T-helper 2 cell (primary cell): Measurements from ENCODE around the gene SPINK5.

Source experiments
- DNase-seq, 5 experiments: peaks; one replicate each; pipeline versions ENCODE4 v3.0.0 to v3.0.0-alpha.2; 2012 to 2022

Gene SPINK5

DNA sequence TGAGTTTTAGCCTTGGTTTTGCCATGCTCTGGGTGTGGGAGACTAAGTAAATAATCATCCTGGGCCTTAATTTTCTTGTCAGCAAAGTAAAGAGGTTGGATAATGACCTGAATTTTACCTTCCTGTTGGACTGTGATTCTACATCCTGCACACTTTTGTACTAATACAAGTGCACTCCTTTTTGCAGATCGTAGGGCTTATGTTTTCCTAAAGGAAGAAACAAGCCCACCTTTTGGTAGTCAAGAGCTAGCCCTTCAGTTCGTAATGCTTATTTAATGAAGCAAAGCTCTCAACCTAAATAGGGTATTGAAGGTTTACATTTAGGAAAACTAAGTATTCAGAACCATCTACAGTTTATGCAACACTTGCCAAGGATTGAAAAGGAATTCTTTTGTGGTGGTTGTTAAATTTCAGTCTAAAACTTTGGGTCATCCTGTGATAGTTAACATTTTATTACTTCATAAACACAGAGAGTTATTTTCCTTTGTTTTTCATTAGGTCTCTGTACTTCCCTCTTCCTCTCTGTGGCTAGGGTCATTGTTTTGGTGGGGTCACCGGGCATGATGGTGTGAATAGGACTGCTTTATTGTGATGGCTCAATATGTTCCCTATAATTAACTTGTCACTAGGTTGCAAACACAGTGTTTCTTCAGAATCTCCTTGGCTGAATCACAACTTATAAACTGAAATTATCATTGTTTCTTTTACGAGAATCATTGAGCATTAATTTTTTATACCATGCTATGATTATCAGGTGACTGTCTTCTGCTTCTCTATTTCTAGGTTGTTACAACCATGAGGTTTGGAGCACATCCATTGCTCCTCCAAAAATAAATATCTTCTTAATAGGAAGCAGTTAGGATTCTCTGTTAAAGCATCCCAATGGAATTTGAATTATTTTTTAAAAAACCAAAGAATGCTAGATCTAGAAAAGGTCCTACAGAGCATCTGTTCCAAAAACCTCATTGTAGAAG lies 28.5 kb downstream of the SPINK5 start:
- no peak for DNase-seq

DNA sequence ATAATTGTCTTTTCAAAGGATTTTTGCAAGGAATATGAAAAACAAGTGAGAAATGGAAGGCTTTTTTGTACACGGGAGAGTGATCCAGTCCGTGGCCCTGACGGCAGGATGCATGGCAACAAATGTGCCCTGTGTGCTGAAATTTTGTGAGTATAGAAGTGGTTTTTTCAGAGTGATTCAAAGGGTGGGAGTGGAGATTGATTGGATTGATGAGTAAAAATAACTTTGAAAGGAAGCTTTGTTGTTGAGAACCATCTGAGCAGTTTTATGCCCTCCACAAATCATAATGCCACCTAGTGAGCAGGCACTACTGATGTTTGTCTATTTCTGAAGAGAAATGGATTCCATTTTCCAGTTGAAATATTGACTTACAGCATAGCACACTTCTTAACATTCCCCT lies 30.6 kb downstream of the SPINK5 start:
- DNase-seq, result no peak

DNA sequence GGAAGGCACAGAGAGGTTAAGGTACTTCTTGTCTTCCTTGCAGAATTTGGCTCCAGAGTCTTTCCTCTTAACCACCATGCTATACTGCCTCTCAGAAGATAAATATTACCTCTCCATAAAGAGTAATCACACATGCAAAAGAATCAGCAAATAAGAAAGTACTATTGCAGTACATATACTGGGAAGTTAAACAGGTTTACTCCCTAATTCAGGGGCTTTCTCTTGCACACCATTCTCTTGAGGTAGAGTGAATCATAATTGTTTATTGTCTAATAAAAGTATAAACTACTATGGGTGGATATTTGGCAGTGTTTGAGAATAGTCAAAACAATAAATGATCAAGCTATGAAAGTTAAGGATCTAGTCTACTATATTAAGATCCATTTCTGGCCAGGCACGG lies 40.4 kb downstream of the SPINK5 start:
- no peak for DNase-seq

DNA sequence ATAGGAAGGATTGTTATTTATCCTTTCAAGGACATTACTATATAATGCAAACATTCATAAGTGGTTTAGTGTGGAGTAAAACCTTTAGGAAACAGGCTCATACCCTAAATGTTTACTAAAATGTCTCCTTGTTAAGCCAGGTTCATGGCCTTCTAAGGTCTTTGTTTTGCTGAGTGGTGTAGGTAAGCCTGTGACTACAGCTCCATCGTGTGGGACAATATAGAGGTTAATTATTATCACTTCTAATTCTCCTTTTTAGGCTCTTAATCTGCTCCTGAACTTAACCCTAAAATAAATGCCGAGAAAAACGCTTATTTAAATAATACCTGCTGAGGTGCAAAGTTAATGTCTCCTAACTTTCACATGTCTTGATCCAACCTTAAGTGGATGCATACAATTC lies 43.8 kb downstream of the SPINK5 start:
- no peak for DNase-seq

DNA sequence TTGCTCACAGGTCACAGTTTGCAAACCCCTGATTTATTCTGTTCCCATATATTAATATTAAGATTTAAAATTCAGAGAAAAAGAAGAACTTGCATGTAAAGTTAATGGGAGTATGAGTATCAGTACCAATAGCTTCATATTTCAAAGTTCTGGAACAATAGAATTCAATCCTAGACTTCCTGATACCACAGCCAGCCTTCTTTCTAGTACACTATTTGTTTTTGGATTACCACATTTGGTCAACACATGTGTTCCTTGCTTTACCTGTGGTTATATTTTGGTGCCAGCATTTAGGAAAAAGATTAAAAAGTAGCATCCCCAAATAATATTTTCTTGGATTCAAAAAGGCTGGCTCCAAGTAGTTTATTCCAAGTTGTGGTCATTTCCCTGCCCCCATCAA lies 49.5 kb downstream of the SPINK5 start:
- DNase-seq, result no peak

DNA sequence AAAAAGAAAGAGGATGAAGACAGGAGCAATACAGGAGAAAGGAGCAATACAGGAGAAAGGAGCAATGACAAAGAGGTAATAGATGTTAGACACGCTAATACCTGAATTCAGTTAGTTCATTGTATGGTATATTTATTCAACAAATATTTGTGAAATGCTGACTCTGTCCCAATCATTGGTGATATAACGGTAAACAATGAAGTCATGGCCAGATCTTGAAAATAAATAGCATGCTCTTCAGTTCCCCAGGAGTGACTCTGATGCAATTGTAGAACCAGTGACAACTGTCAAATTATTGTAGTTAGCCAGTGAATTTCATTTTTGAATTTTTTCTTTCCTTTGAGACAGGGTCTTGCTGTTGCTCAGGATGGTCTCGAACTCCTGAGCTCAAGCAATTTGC lies 56.5 kb downstream of the SPINK5 start:
- no peak for DNase-seq

DNA sequence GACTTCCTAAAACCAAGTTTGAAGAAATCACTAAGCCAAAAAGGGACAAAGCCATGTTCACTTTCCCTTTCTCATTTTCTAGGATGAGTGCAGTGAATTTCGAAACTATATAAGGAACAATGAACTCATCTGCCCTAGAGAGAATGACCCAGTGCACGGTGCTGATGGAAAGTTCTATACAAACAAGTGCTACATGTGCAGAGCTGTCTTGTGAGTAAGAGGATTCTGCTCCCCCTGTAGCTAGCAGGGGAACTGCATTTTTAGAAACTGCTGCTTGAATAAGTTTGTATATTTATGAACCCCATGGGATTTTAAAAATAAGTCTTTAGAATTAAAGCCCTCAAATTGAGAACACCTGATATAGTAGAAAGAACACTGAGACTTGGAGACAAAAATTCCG lies 61.9 kb downstream of the SPINK5 start:
- DNase-seq, result no peak

DNA sequence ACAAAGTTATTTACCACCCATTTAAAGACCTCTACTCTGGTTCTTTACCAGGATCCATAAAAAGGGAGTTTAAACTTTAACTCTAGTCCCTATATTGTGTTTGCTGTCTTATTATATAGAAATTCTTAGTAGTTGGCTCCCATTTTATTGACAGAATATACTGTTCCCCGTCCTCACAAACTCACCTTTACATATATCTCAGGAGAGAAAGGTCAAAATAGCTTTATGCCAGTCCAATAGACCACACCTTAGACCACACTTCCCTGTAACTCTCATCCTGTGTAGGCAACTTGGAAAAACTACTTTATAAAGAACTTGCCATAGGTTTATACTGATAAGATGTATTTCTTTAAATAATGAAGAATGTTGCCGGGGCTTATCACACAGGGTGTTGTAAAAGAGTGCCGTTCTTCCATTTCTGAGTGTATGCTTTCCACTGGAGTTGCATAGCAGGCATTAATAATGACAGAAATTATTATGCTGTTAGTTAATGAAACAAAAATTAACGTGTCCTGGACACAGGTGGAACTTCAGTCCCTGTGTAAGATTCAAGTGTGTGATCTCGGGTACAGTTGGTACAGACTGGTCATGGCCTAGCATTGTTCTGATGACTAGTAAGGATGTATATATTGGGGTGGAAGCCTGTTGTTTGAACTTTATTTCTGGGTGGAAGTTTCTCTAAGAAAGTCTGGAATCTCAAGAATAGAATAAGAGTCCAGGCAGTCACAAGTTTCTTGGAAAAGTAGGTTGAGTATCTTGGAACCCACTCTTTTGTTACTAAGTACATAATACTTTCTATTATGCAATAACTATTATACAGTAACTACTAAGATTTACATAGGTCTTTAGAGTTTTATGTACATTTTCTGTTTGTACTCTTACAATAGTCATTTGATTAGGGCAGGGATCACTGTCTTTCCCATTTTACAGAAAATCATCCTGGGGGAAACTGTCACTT lies 71.6 kb downstream of the SPINK5 start:
- DNase-seq, result no peak

DNA sequence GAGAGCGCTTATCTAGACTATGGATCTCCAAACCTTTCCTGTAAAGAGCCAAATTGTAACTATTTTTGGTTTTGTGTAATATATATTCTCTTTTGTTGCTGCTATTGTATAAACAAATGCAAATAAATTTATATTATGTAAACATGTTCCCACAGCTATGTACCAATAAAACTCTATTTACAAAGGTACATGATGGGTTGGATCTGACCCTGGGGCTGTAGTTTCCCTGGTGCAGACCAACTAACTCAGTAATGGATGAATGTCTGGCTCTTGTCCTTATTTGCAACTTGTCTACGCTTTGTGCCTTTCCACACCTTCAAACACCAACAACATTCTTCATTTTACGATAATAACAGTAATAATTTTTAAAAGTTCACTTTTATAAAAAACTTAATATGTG lies 77.1 kb downstream of the SPINK5 start:
- DNase-seq, result no peak

DNA sequence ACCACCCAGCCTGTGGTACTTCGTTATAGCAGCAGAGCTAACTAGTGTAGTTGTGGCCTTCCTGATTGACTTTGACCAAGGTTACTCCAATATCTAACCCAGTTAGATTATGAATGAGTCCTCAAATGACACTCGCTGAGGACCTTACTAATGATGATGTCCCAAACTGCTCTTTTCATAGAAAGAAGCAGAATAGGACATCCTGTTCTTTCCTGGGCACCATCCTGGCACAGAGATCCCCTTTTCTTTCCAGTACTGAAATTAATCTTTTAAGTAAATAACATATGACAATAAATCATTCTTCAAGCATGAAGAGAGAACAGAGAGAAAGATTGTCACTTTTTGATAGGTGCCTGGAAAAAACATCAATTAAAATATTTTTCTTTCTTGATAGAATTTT lies 77.9 kb downstream of the SPINK5 start:
- DNase-seq, result no peak

DNA sequence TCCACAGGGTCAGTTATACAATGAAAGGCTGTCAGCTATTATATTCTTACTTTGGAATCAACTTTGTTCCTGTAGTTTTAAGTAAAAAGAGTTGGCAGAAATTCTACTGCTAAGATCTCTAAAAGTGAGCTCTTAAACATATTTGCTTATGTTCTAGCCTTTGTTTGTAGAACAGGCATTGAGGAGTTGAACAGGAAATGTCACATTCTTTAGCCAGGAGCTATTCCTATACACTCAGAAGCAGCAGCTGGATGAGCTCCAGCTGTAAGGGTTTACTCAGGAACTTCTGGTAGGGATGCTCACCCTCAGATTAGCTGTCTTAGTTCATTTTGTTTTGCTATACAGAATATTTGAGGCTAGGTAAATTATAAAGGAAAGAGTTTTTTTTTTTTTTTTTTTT lies 82.1 kb downstream of the SPINK5 start:
- no peak for DNase-seq

DNA sequence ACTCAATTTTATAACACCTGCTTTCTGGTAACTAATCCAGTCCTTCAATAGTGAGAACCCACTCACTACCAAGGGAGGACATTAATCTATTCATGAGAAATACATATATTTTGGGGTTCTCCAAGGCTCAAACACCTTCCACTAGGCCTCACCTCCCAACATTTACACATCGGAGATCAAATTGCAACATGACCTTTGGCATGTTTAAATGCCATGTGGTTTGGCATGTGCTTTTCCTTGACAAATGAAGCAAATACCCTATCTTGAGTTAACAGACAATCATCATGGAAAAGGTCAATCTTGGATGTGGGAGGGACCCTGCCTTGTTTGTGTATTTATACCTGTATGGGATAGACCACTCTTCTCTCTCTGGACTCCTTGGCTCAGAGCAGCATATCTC lies 82.7 kb downstream of the SPINK5 start:
- no peak for DNase-seq

DNA sequence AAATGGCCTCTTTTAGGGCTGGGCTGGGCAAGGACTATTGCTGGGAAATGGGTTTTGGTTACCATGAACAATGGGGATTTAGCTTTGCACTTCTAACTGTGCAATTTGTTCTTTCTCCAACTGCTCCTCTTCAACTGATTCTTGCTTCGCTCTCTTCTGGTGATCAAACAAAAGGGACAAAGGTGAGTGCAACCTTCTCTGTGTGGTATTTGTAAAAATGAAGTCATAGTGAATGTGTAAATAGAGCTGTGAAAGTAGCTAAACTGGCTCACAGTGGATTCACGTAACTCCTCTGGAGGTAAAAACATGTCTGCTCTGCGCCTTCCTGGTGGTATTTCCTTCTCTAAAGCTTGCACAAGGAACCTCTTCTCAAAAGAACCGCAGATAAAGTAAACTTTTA lies 83.6 kb downstream of the SPINK5 start:
- no peak for DNase-seq

DNA sequence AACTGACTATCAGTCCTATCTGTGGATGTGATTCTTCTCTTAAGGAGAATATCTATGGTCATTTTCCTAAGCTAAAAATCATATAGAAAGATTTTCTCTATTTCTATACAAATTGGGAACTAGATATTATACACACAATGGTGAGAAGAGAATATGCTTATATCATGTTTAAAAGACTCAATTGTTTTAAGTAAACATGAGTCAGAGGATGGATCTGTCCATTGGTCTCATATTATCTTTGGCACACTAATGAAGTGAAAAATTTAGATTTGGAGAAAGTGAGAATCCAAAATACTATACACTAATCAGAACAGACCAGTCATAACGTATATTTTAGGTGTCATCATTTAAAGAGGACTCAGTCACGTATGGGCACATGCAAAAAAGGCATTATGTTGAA lies 88.1 kb downstream of the SPINK5 start:
- DNase-seq, result no peak

DNA sequence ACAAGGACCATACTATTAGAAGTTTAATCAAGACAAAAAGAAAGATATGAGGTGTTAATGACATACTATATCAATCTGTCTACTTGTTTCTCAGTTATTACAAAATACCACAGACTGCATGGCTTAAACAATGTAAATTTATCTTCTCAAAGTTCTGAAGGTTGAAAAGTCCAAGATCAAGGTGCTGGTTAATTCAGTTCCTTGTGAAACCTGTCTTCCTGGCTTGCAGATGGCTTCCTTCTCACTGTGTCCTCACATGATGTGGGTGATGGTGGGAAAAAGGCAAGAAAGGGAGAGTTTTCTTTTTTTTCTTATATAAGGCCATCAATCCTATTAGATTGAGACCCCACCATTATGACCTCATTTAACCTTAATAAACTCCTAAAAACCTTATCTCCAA lies 89.0 kb downstream of the SPINK5 start:
- DNase-seq, result no peak

DNA sequence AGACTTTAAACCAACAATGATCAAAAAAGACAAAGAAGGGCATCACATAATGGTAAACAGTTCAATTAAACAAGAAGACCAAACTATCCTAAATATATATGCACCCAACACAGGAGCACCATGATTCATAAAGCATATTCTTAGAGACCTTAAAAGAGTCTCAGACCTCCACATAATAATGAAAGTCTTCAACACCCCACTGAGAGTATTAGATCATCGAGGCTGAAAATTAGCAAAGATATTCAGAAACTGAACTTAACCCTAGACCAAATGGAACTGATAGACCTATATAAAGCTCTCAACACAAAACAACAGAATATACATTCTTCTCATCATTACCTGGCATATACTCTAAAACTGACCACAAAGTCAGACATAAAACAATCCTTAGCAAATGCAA lies 92.8 kb downstream of the SPINK5 start:
- DNase-seq, result no peak

DNA sequence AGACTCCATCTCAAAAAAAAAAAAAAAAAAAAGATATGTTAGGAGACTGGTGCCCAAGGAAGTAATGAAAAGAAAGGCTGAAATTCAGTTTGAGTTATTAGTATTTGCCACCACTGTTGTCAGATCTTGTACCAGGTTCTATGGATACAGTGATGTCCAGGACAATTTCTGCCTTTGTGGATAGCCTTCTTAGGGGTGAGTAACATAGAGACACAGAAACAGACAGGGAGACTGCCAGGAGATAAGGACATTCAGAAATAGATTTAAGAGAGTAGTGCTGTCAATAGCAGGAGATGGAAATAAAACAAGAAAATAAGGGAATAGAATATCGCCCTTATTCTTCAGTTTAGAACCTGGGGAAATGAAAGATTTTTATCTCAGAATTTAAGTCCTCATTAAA lies 98.3 kb downstream of the SPINK5 start:
- no peak for DNase-seq

DNA sequence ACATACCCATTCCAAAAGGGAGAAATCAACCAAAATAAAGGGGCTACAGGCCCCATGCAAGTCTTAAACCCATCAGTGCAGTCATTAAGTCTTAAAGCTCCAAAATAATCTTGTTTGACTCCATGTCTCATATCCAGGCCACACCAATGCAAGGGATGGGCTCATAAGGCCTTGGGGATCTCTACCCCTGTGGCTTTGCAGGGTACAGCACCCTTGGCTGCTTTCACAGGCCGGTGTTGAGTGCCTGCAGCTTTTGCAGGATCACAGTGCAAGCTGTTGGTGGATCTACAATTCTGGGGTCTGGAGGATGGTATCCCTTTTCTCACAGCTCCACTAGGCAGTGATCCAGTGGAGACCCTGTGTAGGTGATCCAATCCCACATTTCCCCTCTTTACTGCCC lies 99.6 kb downstream of the SPINK5 start:
- DNase-seq, result no peak

DNA sequence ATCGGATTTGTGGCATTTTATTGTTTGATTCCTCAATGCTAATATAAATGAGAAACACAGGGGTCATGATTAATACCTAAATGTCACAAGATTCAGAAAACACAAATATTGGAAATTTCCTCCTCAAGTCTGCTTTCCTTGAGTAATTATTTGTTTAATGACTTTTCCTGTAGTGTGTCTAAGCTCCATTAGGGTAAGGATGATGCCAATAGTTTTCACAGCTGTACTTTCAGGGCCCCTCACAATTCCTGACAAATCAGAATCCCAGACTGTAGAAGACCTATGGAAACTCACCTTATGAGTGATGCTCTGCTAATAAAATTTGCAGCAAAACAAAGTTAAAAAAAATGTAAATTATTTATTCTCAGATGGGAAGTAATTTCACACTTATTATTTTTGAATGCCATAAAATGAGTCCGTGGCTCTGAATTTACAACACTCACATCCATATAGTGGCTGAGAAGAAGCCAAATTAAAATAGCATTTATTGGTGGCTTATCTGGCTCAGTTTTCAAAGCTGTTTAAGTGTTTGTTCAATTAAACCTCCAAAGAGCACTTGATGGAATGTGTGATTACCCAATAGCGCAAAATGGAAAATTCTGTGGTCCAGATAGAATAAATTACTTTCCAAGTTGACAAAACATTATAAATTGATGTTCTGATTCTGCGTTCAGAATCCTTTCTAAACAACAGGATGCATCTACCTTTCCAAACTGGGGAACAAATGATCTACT lies 102.9 kb downstream of the SPINK5 start:
- no peak for DNase-seq

DNA sequence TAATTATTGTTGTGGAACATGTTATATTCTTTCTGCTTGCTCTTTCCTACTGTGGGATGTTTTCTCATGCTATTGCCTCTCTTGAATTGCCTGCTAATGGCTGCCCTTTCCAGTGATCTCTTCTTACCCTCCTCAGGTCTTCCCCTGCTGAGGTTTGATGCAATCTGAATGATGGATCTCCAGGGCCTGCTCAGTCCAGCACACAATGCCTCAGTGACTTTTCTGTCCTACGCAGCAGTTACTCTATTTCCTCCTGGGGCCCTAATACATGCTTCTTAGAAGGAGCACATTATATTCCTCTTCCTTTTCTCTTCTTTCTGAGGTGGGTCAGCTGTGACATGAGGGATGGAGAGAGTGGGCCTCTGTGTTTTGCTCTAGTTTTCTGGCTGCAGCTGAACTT lies 104.5 kb downstream of the SPINK5 start, which contains the start of gene SPINK14:
Gene SPINK14 (plus strand): TSS at position 301 of the 400 bp plus-strand sequence. CDS start 1,187 bp downstream, outside the sequence.
- DNase-seq, result no peak

DNA sequence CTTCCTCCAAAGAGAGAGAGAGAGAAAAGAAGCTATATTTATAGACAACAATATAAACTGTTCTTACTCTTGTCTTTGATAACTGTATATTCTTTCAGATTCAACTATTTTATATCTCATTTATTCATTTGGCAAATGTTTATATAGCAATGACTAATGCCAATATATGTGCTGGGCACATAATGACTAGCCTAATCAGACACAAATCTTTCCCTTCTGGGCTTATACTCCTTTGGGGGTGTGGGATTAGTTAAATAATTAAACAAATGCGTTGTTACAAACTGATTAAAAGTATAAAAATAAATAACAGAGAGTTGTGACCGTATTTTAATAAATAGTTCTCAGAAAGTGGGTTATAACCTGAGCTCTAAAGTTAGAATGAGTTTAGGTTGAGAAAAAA lies 108.6 kb downstream of the SPINK5 start:
- no peak for DNase-seq

DNA sequence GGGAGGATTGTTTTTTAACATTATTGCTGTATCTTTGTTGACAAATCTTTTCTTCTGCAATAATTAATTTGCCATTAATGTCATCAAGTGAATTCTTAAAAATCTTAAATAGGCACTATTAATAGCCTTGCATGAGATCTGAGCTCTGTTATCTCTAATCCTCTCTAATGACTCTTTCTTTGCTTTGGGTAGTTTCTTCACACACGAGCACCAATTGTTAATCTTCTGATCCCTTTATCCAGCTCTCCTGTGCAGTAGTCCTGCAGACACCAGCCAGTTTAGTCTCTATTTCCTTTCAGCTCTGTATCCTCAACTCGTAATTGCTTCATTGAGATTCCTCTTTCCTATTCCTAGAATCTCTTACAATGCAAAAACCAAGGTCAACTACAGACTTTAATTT lies 112.7 kb downstream of the SPINK5 start:
- no peak for DNase-seq

DNA sequence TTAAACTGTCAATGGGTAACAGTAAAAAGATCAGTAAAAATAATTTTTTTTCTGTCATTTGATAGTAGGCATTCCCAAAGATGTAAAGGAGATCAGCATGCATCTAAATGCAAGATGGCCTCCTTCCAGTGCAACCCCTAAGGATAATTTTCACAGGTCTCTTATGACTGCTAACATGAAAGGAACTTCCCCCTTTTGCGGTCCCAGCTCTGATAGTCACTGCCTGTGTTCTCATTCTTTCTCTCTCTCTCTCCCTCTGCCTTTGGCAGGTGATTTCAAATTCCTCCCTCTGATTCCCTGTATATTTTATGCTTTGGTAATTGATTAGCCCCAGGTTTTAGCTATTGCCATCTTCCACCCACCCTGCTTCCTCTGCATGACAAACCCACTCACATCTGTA lies 113.4 kb downstream of the SPINK5 start:
- no peak for DNase-seq
